ENCODE data around the gene POLN.
"Not testable (repeated sequence)": the region's sequence is repeated elsewhere in the genome, so short reads cannot be mapped to it uniquely, and the experiment has no call there.

POLN gene

DNA sequence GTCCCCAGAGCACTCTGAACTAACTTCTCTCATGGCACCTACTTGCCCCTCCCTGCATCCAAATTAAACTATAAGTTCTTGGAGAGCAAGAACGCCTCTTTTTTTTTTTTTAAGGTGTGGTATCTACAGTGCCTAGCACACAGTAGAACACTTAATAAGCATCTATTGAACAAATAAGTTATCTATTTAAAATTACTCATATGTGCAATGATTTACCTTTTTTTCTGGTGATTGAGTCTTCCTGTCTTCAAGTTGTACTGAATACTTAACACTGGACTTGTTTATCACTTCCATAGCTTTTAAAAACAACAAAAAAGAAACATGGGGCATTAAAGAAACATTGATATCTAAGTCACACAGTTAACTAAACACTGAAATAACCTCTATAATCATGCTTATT lies 29.1 kb downstream of the POLN start:
- no peak for DNase-seq

- DNase-seq = not testable (repeated sequence)
These were observed 39.1 kb downstream of the POLN start for GRCh38 chr4:2202789-2203188.

DNA sequence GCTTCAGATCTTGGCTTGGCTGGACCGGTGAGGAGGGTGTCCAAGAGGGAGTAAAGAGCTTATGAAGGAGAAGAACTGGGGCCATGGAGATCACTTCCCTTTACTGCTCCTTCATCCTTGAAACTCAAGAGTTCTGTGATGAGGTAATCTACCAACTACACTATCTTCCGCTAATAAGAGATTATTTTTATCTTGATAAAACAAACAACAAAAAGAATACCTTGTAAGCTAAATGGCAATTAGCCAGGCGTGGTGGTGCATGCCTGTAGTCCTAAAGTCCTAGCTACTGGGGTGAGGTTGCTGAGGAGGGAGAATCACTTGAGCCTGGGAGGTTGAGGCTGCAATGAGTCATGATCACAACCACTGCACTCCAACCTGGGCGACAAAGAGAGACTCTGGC lies 47.4 kb downstream of the POLN start:
- no peak for DNase-seq

DNA sequence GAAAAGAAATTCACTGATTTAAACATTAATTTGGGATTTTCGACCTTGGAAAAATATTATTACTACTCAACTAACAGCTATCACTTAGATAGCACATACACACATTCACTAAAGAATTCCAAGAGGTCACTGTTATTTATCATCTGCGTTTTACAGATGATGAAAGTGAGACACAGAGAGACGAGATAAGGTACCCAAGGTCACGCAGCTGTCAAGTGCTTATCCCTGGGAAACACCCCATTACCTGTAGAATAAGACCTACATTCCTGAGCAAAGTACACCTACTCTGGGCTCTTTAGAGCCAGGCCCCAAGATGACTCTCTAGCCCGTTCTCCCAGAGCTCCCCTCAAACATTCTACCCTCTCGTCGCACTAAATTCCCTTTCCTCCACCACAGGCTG lies 48.6 kb downstream of the POLN start:
- no peak for DNase-seq

- no peak for DNase-seq
These were observed 55.1 kb downstream of the POLN start for GRCh38 chr4:2186865-2187172.

DNA sequence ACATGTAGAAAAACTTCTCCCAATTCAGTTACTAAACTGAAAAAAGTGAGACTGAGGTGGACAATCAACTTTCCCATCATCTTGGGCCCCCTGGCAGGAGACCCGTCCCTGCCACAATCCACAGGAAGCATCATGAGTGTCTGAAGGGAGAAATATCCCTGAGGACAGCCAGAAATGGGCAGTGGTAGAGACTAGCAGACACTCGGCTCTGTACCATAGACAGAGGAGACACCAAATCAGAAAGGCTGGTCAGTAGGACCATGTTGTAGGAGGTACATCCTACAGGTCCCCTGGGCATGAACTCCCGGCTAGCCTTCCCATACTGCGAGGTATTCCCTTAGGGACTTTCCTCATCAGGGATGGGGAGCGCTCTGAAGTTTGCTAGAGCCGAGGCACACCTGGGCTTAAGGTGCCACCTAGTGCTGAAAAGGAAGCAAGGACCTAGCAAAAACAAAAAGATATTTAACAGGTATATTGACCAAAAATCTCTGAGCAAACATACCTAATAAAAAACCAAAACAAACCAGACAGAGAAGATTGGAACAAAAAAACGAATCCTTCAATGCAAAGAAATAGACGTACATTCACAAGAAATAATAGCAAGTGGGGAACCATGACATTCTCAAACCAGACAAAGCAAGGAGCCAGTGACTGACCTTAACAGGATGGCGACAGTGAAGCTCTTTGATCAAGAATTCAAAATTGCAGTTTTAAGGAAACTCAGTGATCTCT lies 55.6 kb downstream of the POLN start:
- no peak for DNase-seq

DNA sequence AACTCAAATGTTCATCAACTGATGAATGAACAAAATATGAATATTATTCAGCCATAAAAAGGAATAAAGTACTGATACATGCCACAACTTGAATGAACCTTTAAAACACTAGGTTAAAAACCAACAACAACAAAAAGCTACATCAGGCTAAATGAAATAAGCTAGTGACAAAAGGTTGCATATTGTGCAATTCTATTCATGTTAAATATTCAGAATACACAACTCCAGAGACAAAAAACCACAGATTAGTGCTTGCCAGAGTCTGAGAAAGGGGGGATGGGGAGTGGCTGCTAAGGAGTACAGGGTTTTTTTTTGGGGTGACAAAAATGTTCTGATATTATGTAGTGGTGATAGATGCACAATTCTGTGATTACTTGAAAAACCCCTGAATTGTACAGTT lies 58.5 kb downstream of the POLN start:
- no peak for DNase-seq

- DNase-seq = no peak
These were observed 58.9 kb downstream of the POLN start for GRCh38 chr4:2182994-2183393.

- no peak for DNase-seq
These were observed 61.5 kb downstream of the POLN start for GRCh38 chr4:2180410-2180809.

- no peak for DNase-seq
These were observed 62.2 kb downstream of the POLN start for GRCh38 chr4:2179717-2180116.

GRCh38 chr4:2178986-2179385 lies 62.9 kb downstream of the POLN start:
- DNase-seq = no peak

- no peak for DNase-seq
These were observed 64.4 kb downstream of the POLN start for GRCh38 chr4:2177443-2178093.

- DNase-seq = no peak
These were observed 65.8 kb downstream of the POLN start for GRCh38 chr4:2175990-2176698.

- DNase-seq = no peak
These were observed 67.9 kb downstream of the POLN start for GRCh38 chr4:2174061-2174460.

GRCh38 chr4:2172627-2173231 lies 69.2 kb downstream of the POLN start:
- no peak for DNase-seq

DNA sequence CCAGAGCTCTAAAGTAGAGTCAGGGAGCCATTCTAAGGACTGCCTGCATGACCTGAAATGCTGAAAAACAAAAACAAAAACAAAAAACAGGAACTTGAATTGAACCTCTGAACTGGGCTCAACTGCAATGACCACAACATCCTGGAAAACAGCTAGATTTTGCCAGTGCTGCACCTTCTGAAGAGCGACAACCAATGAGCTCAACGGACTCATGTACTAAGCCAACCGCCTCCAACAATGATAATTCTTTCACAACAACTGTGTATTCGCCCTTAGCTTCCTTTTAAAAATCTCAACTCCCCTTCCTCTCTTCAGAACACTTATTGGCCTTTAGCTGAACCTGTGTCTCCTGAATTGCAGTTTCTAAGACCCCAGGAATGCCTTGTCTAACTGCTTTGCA lies 69.8 kb downstream of the POLN start:
- DNase-seq = no peak

DNA sequence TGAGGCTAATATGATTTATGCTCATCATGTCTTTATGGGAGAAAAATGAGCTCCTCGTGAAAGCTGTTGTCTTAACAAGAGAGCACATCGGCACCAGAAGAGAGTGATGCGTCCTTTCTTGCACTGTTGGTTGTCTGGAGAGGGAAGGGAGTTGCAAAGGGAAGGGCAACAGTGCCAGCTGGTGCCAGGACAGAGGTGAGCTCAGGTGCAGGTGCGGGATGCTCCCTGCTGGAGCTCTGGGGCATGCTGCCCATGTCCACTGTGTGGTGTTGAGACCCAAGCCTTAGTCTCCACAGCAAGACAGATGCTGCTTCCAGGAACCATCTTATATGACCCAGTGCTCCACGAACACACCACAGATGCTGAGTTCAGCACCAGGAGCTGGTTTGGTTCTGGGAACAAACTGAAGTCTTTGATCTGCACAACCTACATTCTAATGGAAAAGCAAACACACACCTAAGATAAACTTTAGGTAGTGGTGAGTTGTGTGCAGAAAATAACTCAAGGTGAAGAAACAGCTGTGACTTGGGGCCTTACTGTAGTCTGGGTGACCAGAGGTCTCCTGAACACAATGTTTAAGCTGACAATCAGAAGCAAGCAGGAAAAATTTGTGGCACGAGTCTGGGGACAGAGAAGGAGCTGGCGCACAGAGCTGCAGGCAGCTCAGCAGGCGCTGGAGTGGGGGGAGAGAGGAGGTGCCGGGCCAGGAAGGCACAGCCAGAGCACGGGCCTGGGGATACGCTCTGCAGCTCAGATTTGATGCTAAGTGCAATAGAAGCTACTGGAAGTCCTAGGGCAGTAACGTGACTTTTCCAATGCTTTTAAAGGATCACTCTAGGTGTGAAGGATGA lies 73.2 kb downstream of the POLN start:
- DNase-seq = no peak

DNA sequence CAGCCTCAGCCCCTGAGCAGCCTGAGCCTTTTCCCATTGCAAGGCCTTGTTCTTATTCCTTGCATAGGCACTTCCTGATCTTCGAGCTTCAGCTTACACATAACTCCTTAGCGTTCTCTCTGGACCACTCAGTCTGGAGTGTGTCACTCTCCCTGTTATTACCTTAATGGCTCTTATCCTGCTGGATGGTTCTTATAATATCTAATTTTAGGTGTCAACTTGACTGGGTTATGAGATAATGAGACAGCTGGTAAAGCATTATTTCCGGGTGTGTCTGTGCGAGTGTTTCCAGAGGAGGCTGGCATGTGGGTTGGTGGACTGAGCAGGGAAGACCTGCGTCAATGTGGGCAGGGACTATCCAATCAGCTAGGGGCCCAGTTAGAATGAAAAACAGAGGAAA lies 75.7 kb downstream of the POLN start:
- DNase-seq = no peak

- DNase-seq = no peak
These were observed 76.5 kb downstream of the POLN start for GRCh38 chr4:2165391-2165790.

GRCh38 chr4:2163311-2163821 lies 78.6 kb downstream of the POLN start:
- no peak for DNase-seq

DNA sequence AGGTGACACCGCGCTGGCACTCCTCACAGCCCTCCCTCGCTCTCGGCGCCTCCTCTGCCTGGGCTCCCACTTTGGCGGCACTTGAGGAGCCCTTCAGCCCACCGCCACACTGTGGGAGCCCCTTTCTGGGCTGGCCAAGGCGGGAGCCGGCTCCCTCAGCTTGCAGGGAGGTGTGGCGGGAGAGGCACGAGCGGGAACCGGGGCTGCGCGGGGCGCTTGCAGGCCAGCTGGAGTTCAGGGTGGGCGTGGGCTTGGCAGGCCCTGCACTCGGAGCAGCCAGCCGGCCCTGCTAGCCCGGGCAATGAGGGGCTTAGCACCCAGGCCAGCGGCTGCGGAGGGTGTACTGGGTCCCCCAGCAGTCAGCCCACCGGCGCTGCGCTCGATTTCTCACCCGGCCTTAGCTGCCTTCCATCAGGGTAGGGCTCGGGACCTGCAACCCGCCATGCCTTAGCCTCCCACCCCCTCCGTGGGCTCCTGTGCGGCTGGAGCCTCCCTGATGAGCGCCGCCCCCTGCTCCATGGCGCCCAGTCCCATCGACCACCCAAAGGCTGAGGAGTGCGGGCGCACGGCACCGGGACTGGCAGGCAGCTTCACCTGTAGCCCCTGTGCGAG lies 80.7 kb downstream of the POLN start:
- not testable (repeated sequence) for DNase-seq

- no peak for DNase-seq
These were observed 82.0 kb downstream of the POLN start for GRCh38 chr4:2159931-2160330.
